Stimulated activated CD8-positive, alpha-beta memory T cell treated with anti-CD3 and anti-CD28 coated beads, Interleukin-4, amount 100 ng/mL, for 24 hours (primary cell): ENCODE measurements around the gene SAMD9.
"Not testable (repeated sequence)": the region's sequence is repeated elsewhere in the genome, so short reads cannot be mapped to it uniquely, and the experiment has no call there.

Experiments
- DNase-seq: peaks from one replicate; pipeline ENCODE4 v3.0.0-alpha.2; 2020; ENCODE audit warnings: low read depth

Gene SAMD9

GRCh38 chr7:93117852-93118530, at the start of gene SAMD9:
Gene SAMD9, minus strand, starts transcription at chr7:93117979. Its CDS starts 11,882 bp downstream, at chr7:93106097.
- DNase-seq: no peak

- no peak for DNase-seq
Observed at GRCh38 chr7:93165447-93165846, 47.7 kb upstream of the SAMD9 start.

GRCh38 chr7:93164766-93165165, 47.0 kb upstream of the SAMD9 start:
- DNase-seq: no peak

GRCh38 chr7:93161181-93161762, 43.5 kb upstream of the SAMD9 start:
- no peak for DNase-seq

- DNase-seq: no peak
Observed at GRCh38 chr7:93160410-93160809, 42.6 kb upstream of the SAMD9 start.

GRCh38 chr7:93159490-93159889, 41.7 kb upstream of the SAMD9 start:
- DNase-seq: no peak

GRCh38 chr7:93156884-93157283, 39.1 kb upstream of the SAMD9 start:
- DNase-seq: no peak

- DNase-seq: no peak
Observed at GRCh38 chr7:93150200-93150835, 32.5 kb upstream of the SAMD9 start.

- no peak for DNase-seq
Observed at GRCh38 chr7:93148727-93149126, 30.9 kb upstream of the SAMD9 start.

GRCh38 chr7:93148144-93148543, 30.4 kb upstream of the SAMD9 start, which contains the start of gene SAMD9L:
Gene SAMD9L, minus strand, starts transcription at chr7:93148385. Its CDS starts 12,414 bp downstream, at chr7:93135971.
- no peak for DNase-seq

- no peak for DNase-seq
Observed at GRCh38 chr7:93147363-93147762, 29.6 kb upstream of the SAMD9 start.

- no peak for DNase-seq
Observed at GRCh38 chr7:93146472-93147141, 28.8 kb upstream of the SAMD9 start.

- no peak for DNase-seq
Observed at GRCh38 chr7:93146036-93146435, 28.3 kb upstream of the SAMD9 start.

- no peak for DNase-seq
Observed at GRCh38 chr7:93145354-93145753, 27.6 kb upstream of the SAMD9 start.

GRCh38 chr7:93142127-93142526, 24.3 kb upstream of the SAMD9 start:
- no peak for DNase-seq

GRCh38 chr7:93140582-93141191, 22.9 kb upstream of the SAMD9 start:
- no peak for DNase-seq

- no peak for DNase-seq
Observed at GRCh38 chr7:93138576-93138975, 20.8 kb upstream of the SAMD9 start.

- DNase-seq: no peak
Observed at GRCh38 chr7:93133005-93133404, 15.2 kb upstream of the SAMD9 start.

- no peak for DNase-seq
Observed at GRCh38 chr7:93132216-93132615, 14.4 kb upstream of the SAMD9 start.

- DNase-seq: not testable (repeated sequence)
Observed at GRCh38 chr7:93126954-93127353, 9.2 kb upstream of the SAMD9 start.

GRCh38 chr7:93123532-93123931, 5.8 kb upstream of the SAMD9 start:
- not testable (repeated sequence) for DNase-seq
